HL-60 (cell line): ENCODE results near the gene WDR70.
"Not testable (repeated sequence)": the region's sequence is repeated elsewhere in the genome, so short reads cannot be mapped to it uniquely, and the experiment has no call there.

Source experiments
- DNase-seq, 2 experiments: peaks; one replicate each; pipeline ENCODE4 v3.0.0-alpha.2; 2010 to 2020; ENCODE audit warnings: low read depth in 1 of 2, low spot score in 1 of 2
- H3K27ac ChIP-seq: fragments of 250-450 bp; sonication (Bioruptor Pico); replicated peaks from 2 replicates; pipeline ENCODE4 v1.5.1; 2020; ENCODE audit warnings: mild to moderate bottlenecking, moderate library complexity
- H3K27me3 ChIP-seq: fragments of 250-450 bp; sonication (Bioruptor Pico); 2 replicates; pipeline ENCODE4 v1.5.1; 2021; ENCODE audit warnings: mild to moderate bottlenecking, moderate library complexity; ENCODE audit not compliant: insufficient read depth, poor library complexity, severe bottlenecking
- H3K4me3 ChIP-seq: replicated peaks from 2 replicates; pipeline ENCODE4 v1.5.1; 2011; ENCODE audit warnings: mild to moderate bottlenecking, control low read depth, low read length; ENCODE audit not compliant: insufficient read depth
- CTCF ChIP-seq: IDR thresholded peaks from one replicate; pipeline ENCODE4 v1.5.1; 2011; ENCODE audit warnings: low read length, control low read depth, inconsistent platforms; ENCODE audit not compliant: insufficient read depth
- GABPA ChIP-seq: IDR thresholded peaks from 2 replicates; pipeline ENCODE4 v1.6.1; 2012; ENCODE audit warnings: low read depth
- POLR2AphosphoS5 ChIP-seq: IDR thresholded peaks from 2 replicates; pipeline ENCODE4 v1.6.1; 2012; ENCODE audit warnings: low read depth
- REST ChIP-seq: IDR thresholded peaks from 2 replicates; pipeline ENCODE4 v1.6.1; 2012; ENCODE audit warnings: low read depth; ENCODE audit not compliant: insufficient replicate concordance
- SPI1 ChIP-seq: IDR thresholded peaks from 2 replicates; pipeline ENCODE4 v1.6.1; 2012; ENCODE audit warnings: low read depth, mild to moderate bottlenecking, borderline replicate concordance

Gene WDR70

GRCh38 chr5:37685211-37685610, 306.1 kb downstream of the WDR70 start:
- no peak overlapping the region for H3K4me3 ChIP-seq
- no peaks in the 10 kb centered on the region for H3K27me3 ChIP-seq
- no peak for TF ChIP-seq CTCF
- no peak for TF ChIP-seq GABPA
- TF ChIP-seq SPI1, result no peak
- TF ChIP-seq REST, result no peak
- TF ChIP-seq POLR2AphosphoS5, result no peak
- no peak for DNase-seq
- no peak overlapping the region for H3K27ac ChIP-seq

GRCh38 chr5:37685816-37686215, 306.7 kb downstream of the WDR70 start:
- TF ChIP-seq CTCF (no peak), SPI1 (no peak), POLR2AphosphoS5 (no peak), REST (no peak), GABPA (no peak)
- H3K4me3 ChIP-seq, result no peak overlapping the region
- DNase-seq, result no peak
- H3K27me3 ChIP-seq, result no peaks in the 10 kb centered on the region
- H3K27ac ChIP-seq, result no peak overlapping the region

GRCh38 chr5:37688925-37689324, 309.8 kb downstream of the WDR70 start:
- not testable (repeated sequence) for H3K27me3 ChIP-seq, H3K4me3 ChIP-seq, DNase-seq, H3K27ac ChIP-seq

- not testable (repeated sequence) for H3K27me3 ChIP-seq, H3K4me3 ChIP-seq, DNase-seq, H3K27ac ChIP-seq
These were observed 315.2 kb downstream of the WDR70 start for GRCh38 chr5:37694333-37694732.

GRCh38 chr5:37694867-37695266, 315.7 kb downstream of the WDR70 start:
- DNase-seq, result no peak
- H3K27me3 ChIP-seq, result no peaks in the 10 kb centered on the region
- no peak overlapping the region for H3K27ac ChIP-seq
- TF ChIP-seq GABPA (no peak), CTCF (no peak), SPI1 (no peak)
- H3K4me3 ChIP-seq, result no peak overlapping the region
